ENCODE measurements around the gene ZNF407.

ZNF407 gene

GRCh38 chr18:74906184-74906583, 308.5 kb downstream of the ZNF407 start:
- peak; percentile 42 for DNase-seq (ENCODE audit: low read depth)
- TF ChIP-seq CTCF (IDR thresholded peaks at IDR 0.05; ENCODE audit: control insufficient read depth, extremely low read depth, insufficient read depth), result no peak
- no peak overlapping the region for H3K4me3 ChIP-seq (ENCODE audit: low read depth, low read length)

DNA sequence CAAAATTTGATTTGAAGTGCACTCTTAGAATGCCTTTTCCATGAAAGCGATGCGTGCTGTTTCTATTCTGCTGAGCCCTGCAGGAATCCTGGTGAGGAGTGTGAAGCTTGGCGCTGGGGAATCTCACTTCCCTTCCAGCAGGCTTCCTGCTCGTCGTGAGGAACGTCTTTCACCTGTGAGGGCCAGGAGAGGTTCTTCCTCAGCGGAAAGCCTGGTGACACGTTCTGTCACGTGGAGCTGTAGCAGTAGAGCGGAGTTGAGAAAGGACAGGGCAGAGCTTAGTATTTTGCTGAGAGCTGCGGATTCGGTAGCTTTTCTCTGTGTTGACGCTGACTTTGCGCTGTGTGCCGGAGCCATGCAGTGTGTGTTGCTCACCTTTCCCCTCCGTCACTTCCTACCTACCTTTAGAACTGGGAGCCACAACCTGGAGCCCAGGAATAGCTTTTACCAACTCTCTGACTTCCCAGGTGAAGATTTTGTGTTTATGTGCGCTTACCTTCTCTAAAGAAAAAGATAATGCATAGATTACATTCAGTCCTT, 316.5 kb downstream of the ZNF407 start:
- no peak for TF ChIP-seq CTCF (IDR thresholded peaks at IDR 0.05; ENCODE audit: control insufficient read depth, extremely low read depth, insufficient read depth)
- no peak for DNase-seq (ENCODE audit: low read depth)
- H3K4me3 ChIP-seq (ENCODE audit: low read depth, low read length), result no peak overlapping the region

DNA sequence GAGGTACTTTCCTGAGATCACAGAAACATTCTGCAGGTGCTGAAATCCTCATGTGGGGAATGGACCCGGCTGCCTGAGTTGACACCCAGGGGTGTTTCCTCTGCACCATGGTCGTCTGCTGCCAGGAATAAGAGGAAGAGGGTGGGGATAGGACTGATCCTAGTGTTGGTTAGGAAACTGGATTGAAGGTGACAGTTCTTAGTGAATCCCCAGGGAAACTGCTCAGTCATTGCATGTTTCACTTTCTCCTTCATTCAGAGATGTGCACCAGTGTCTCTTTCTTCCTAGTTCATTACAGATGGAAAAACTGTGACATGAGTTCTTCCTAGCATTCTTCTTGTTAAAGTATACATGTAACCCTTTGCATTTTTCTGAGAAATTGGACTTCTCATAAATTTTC, 317.0 kb downstream of the ZNF407 start:
- TF ChIP-seq CTCF (IDR thresholded peaks at IDR 0.05; ENCODE audit: control insufficient read depth, extremely low read depth, insufficient read depth), result no peak
- DNase-seq (ENCODE audit: low read depth), result no peak
- no peak overlapping the region for H3K4me3 ChIP-seq (ENCODE audit: low read depth, low read length)

DNA sequence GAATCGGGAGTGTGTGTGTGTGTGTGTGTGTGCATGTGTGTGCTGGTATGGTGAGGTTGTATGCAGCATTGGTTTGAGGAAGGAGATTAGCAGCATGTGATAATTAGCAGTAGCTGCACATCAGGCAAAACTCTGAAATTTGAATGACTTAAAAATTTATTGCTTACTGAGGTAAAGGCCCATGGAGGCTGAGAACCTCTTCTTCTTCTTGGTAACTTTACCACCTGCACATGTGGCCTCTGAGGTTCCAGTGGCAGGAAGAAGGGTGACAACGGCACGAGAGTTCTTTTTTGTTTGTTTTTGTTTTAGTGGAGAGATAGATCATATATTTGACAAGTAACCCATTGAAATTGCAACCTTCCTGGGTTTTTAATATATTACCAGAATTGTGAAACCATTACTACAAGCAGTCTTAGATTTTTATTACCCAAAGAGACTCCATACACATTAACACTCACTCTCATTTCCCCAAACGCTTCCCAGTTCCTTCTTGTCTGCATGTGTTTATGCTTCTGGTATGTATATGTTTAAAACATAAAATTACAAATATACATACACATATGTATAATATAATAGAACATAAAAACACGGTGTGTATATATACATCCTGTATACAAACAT, 319.2 kb downstream of the ZNF407 start:
- DNase-seq (ENCODE audit: low read depth), result peak; percentile 74
- no peak for TF ChIP-seq CTCF (IDR thresholded peaks at IDR 0.05; ENCODE audit: control insufficient read depth, extremely low read depth, insufficient read depth)
- H3K4me3 ChIP-seq (ENCODE audit: low read depth, low read length), result no peak overlapping the region

- DNase-seq (ENCODE audit: low read depth), result no peak
- TF ChIP-seq CTCF (IDR thresholded peaks at IDR 0.05; ENCODE audit: control insufficient read depth, extremely low read depth, insufficient read depth), result no peak
These were observed 320.7 kb downstream of the ZNF407 start for GRCh38 chr18:74918276-74918790.

GRCh38 chr18:74921057-74921820, 323.6 kb downstream of the ZNF407 start:
- TF ChIP-seq CTCF (IDR thresholded peaks at IDR 0.05; ENCODE audit: control insufficient read depth, extremely low read depth, insufficient read depth), result no peak
- H3K4me3 ChIP-seq (ENCODE audit: low read depth, low read length), result no peak overlapping the region
- DNase-seq (ENCODE audit: low read depth), result no peak

More at GRCh38 chr18:74918276-74918790, 320.7 kb downstream of the ZNF407 start:
- no peak overlapping the region for H3K4me3 ChIP-seq (ENCODE audit: low read depth, low read length)
